Measurements from ENCODE around the gene SIGLEC10.

GRCh38 chr19:51450730-51451307 is 33.4 kb upstream of the SIGLEC10 start:
- TF ChIP-seq SMC3 (IDR thresholded peaks at IDR 0.05): no peak
- TF ChIP-seq CTCF (IDR thresholded peaks at IDR 0.05): no peak
- TF ChIP-seq ELK1 (IDR thresholded peaks at IDR 0.05; ENCODE audit: low read depth, low read length): no peak
- TF ChIP-seq ZNF302 (CRISPR knock-in tag; IDR thresholded peaks at IDR 0.05): no peak
- TF ChIP-seq CBX8 (IDR thresholded peaks at IDR 0.05): no peak
- TF ChIP-seq POLR2A (IDR thresholded peaks at IDR 0.05; ENCODE audit: low read length): no peak
- no peak for TF ChIP-seq USF2 (IDR thresholded peaks at IDR 0.05)
- TF ChIP-seq RNF2 (IDR thresholded peaks at IDR 0.05; ENCODE audit: borderline replicate concordance, low read depth): no peak
- TF ChIP-seq MAFK (IDR thresholded peaks at IDR 0.05; ENCODE audit: partially characterized antibody): no peak
